Endothelial cell (in vitro differentiated cells): ENCODE measurements around the gene PPFIA3. TPM values are rescaled to one million over a fixed set of nuclear protein-coding genes. Genes with fewer than 3 reads are reported as not detected.
A peak's percentile ranks its signal among the peaks of the same experiment; 100 is the strongest.
"Not testable (repeated sequence)": the region's sequence is repeated elsewhere in the genome, so short reads cannot be mapped to it uniquely, and the experiment has no call there.

Source experiments
- DNase-seq: peaks from one replicate; pipeline ENCODE4 v3.0.0; 2021; ENCODE audit warnings: low spot score
- H3K27ac Mint-ChIP-seq: one replicate; pipeline ENCODE4 v1.8.0; 2021; ENCODE audit warnings: mixed read lengths, inconsistent platforms; ENCODE audit not compliant: unreplicated experiment
- H3K27me3 Mint-ChIP-seq: one replicate; pipeline ENCODE4 v1.8.0; 2021; ENCODE audit warnings: mild to moderate bottlenecking, moderate library complexity, mixed read lengths, inconsistent platforms; ENCODE audit not compliant: unreplicated experiment
- H3K36me3 Mint-ChIP-seq: one replicate; pipeline ENCODE4 v1.8.0; 2021; ENCODE audit warnings: mild to moderate bottlenecking, low read depth, mixed read lengths, inconsistent platforms; ENCODE audit not compliant: unreplicated experiment
- H3K4me1 Mint-ChIP-seq: one replicate; pipeline ENCODE4 v1.8.0; 2021; ENCODE audit warnings: mild to moderate bottlenecking, mixed read lengths, inconsistent platforms; ENCODE audit not compliant: unreplicated experiment
- H3K4me3 Mint-ChIP-seq: one replicate; pipeline ENCODE4 v1.8.0; 2021; ENCODE audit warnings: mild to moderate bottlenecking, mixed read lengths, inconsistent platforms; ENCODE audit not compliant: unreplicated experiment
- H3K9me3 Mint-ChIP-seq: one replicate; pipeline ENCODE4 v1.8.0; 2021; ENCODE audit warnings: mixed read lengths, inconsistent platforms; ENCODE audit not compliant: unreplicated experiment
- total RNA-seq: library from RNA; stranded (reverse); fragmentation: NEBNext Ultra II Directional; extraction: Animal tissue kit (Norgen Biotek cat#: 25700); gene quantifications from one replicate; pipeline ENCODE4 v1.2.1, GENCODE V29; 2021; ENCODE audit not compliant: unreplicated experiment
- TF ChIP-seq, protein P1 (sequence below): fragments of 200-600 bp; sonication (generic); IDR thresholded peaks from one replicate; pipeline ENCODE4 v1.5.0; 2021; ENCODE audit warnings: antibody characterized with exemption; ENCODE audit not compliant: unreplicated experiment

PPFIA3 gene
- total RNA-seq, 1 donor from 2014 or later: 19.7 TPM

DNA sequence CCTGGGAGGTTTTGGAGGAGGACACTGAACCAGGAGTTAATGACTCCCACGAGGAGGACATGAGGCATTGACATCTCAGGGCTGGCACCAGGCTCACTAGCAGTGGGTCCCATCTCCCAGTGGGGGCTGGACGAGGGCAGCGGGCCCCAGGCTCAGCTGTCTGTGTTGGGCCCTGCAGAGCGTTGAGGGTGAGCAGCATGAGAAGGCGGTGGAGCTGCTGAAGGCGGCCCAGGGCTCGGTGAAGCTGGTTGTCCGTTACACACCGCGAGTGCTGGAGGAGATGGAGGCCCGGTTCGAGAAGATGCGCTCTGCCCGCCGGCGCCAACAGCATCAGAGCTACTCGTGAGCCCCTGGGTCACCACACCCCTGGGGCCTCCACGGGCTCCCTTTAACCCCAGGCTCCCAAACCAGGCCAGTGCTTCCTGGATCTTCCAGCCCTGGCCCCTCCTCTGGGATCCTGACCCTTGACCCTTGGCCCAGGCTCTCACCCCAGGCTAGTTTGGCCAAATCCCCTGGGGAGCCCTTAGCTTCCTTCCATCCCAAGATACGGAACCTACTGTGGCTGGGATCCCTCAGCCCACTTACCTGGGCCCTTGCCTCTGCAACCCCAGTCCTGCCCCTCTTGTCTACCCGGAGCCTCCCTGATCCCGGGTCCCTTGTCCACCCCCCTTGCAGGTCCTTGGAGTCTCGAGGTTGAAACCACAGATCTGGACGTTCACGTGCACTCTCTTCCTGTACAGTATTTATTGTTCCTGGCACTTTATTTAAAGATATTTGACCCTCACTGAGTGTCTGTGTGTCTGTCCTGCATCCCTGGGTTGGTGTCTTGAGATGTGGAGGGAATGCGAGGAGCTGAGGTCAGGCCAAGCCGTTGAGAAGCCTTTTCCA, 1.4 kb upstream of the PPFIA3 start:
- Mint-ChIP-seq H3K27ac (peak overlapping the region; percentile 45), H3K27me3 (peaks cover 22% of the 10 kb centered on the region), H3K4me1 (peaks cover 19% of the 10 kb centered on the region), H3K36me3 (peaks cover 12% of the 10 kb centered on the region), H3K4me3 (peak overlapping the region; percentile 89), H3K9me3 (no peaks in the 10 kb centered on the region)
- no peak for DNase-seq
- TF ChIP-seq, protein P1, sequence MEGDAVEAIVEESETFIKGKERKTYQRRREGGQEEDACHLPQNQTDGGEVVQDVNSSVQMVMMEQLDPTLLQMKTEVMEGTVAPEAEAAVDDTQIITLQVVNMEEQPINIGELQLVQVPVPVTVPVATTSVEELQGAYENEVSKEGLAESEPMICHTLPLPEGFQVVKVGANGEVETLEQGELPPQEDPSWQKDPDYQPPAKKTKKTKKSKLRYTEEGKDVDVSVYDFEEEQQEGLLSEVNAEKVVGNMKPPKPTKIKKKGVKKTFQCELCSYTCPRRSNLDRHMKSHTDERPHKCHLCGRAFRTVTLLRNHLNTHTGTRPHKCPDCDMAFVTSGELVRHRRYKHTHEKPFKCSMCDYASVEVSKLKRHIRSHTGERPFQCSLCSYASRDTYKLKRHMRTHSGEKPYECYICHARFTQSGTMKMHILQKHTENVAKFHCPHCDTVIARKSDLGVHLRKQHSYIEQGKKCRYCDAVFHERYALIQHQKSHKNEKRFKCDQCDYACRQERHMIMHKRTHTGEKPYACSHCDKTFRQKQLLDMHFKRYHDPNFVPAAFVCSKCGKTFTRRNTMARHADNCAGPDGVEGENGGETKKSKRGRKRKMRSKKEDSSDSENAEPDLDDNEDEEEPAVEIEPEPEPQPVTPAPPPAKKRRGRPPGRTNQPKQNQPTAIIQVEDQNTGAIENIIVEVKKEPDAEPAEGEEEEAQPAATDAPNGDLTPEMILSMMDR: no peak

GRCh38 chr19:49118565-49119410, 556 bp upstream of the PPFIA3 start, which contains the start of gene C19orf73:
Gene C19orf73 (minus strand): TSS chr19:49119143. CDS start chr19:49119022, 121 bp downstream.
- Mint-ChIP-seq H3K4me3 (peak within 1 kb of the TSS; percentile 89), H3K36me3 (peaks cover 10% of the 10 kb centered on the region), H3K9me3 (no peaks in the 10 kb centered on the region), H3K27me3 (peaks cover 22% of the 10 kb centered on the region), H3K4me1 (peaks cover 17% of the 10 kb centered on the region), H3K27ac (peak within 1 kb of the TSS; percentile 45)
- DNase-seq: peak; percentile 95
- TF ChIP-seq, protein P1: peak; percentile 21

DNA sequence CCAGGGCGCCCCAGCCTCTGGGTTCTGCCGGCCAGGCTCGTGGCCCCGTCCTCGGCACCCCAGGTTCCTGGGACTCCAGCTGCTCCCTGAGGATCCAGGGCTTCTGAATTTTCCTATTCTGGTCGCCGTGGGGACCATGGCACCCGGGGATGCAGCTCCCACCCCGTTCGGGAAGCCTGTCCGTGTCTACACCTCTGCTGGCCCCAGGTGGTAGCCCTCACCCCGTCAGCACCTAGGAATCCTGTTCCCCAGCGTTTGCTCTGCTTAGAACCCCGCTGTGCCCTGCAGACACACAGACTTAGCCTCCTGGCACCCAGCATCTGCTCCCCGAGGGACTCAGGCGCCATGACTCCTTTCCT, 960 bp downstream of the PPFIA3 start:
- TF ChIP-seq, protein P1: no peak
- Mint-ChIP-seq H3K27ac (no peak overlapping the region), H3K4me3 (peak overlapping the region; percentile 79), H3K9me3 (no peaks in the 10 kb centered on the region), H3K36me3 (peaks cover 5% of the 10 kb centered on the region), H3K27me3 (peaks cover 19% of the 10 kb centered on the region), H3K4me1 (peaks cover 12% of the 10 kb centered on the region)
- DNase-seq: no peak

DNA sequence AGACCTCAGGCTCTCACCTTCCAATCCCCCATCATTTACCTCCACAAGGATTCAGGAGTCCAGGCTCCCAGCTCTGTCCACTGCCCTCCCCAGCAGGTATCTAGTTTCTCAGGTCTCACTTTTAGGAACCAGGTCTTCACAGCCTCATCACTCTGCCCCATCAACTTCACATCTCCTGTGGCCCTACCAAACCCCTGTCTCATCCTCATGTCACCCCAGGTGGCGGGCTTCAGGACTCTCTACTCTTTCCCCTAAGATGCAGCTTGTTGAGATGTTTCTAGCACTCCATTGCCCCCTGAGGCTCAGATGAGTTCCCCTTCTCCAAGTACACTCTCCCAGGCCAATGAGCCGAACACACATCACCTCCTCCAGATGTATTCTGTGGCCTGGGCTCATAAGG, 1.5 kb downstream of the PPFIA3 start:
- H3K36me3 Mint-ChIP-seq: peaks cover 4% of the 10 kb centered on the region
- peak overlapping the region; percentile 53 for H3K27ac Mint-ChIP-seq
- DNase-seq: no peak
- H3K9me3 Mint-ChIP-seq: no peaks in the 10 kb centered on the region
- H3K4me1 Mint-ChIP-seq: peaks cover 11% of the 10 kb centered on the region
- peaks cover 19% of the 10 kb centered on the region for H3K27me3 Mint-ChIP-seq
- TF ChIP-seq, protein P1: no peak
- peak overlapping the region; percentile 79 for H3K4me3 Mint-ChIP-seq

- not testable (repeated sequence) for DNase-seq
These were observed 2.5 kb downstream of the PPFIA3 start for GRCh38 chr19:49121841-49122240.

DNA sequence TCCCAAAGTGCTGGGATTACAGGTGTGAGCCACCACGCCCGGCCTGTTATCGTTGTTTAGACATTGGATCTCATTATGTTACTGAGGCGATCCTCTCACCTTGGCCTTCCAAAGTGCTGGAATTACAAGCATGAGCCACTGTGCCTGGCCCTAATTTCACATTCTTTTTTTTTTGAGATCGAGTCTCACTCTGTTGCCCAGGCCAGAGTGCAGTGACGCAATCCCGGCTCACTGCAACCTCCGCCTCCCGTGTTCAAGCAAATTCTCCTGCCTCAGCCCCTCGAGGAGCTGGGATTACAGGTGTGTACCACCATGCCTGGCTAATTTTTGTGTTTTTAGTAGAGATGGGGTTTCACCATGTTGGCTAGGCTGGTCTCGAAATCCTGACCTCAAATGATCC, 3.9 kb downstream of the PPFIA3 start:
- Mint-ChIP-seq H3K27me3 (peaks cover 12% of the 10 kb centered on the region), H3K4me1 (peaks cover 11% of the 10 kb centered on the region)
- not testable (repeated sequence) for H3K36me3 Mint-ChIP-seq, DNase-seq, H3K27ac Mint-ChIP-seq, H3K9me3 Mint-ChIP-seq, H3K4me3 Mint-ChIP-seq

More at GRCh38 chr19:49121841-49122240, 2.5 kb downstream of the PPFIA3 start:
- H3K27me3 Mint-ChIP-seq: peaks cover 16% of the 10 kb centered on the region
- not testable (repeated sequence) for H3K27ac Mint-ChIP-seq, H3K4me3 Mint-ChIP-seq, H3K36me3 Mint-ChIP-seq, H3K9me3 Mint-ChIP-seq
- peaks cover 11% of the 10 kb centered on the region for H3K4me1 Mint-ChIP-seq
